DOHH2 (cell line): ENCODE data around the gene PYCARD.

Source experiments
- H3F3A ChIP-seq: fragments of 200-600 bp; sonication (generic), shearing (Covaris generic); 2 replicates; pipeline ENCODE4 v1.6.0; 2016; ENCODE audit warnings: antibody characterized with exemption, mild to moderate bottlenecking; ENCODE audit not compliant: control insufficient read depth, insufficient read depth
- H3K27ac ChIP-seq: fragments of 200-600 bp; sonication (generic); 2 replicates; pipeline ENCODE4 v1.5.1; 2014; ENCODE audit warnings: low read depth, mild to moderate bottlenecking, low read length, moderate library complexity
- H3K27me3 ChIP-seq: fragments of 200-600 bp; sonication (generic); 2 replicates; pipeline ENCODE4 v1.6.1; 2014; ENCODE audit warnings: mild to moderate bottlenecking, low read length, mixed read lengths; ENCODE audit not compliant: control insufficient read depth
- H3K36me3 ChIP-seq: fragments of 200-600 bp; sonication (generic); 2 replicates; pipeline ENCODE4 v1.6.1; 2014; ENCODE audit warnings: mild to moderate bottlenecking, low read length, moderate library complexity, mixed read lengths; ENCODE audit not compliant: control insufficient read depth
- H3K4me1 ChIP-seq: fragments of 200-600 bp; sonication (generic); 2 replicates; pipeline ENCODE4 v1.6.1; 2014; ENCODE audit warnings: mild to moderate bottlenecking, low read length, mixed read lengths; ENCODE audit not compliant: control insufficient read depth
- H3K4me2 ChIP-seq: fragments of 200-600 bp; sonication (generic); 2 replicates; pipeline ENCODE4 v1.6.0; 2014; ENCODE audit warnings: mild to moderate bottlenecking, low read length, moderate library complexity
- H3K4me3 ChIP-seq: fragments of 200-600 bp; sonication (generic); 2 replicates; pipeline ENCODE4 v1.5.1; 2014; ENCODE audit warnings: mild to moderate bottlenecking, low read length, mixed read lengths
- H3K79me2 ChIP-seq: fragments of 200-600 bp; sonication (generic); 2 replicates; pipeline ENCODE4 v1.6.1; 2014; ENCODE audit warnings: mild to moderate bottlenecking, low read length, mixed read lengths; ENCODE audit not compliant: control insufficient read depth
- H3K9me2 ChIP-seq: fragments of 200-600 bp; sonication (generic); replicated peaks from 2 replicates; pipeline ENCODE4 v1.6.1; 2014; ENCODE audit warnings: mild to moderate bottlenecking, low read length, mixed read lengths; ENCODE audit not compliant: control insufficient read depth
- H3K9me3 ChIP-seq: fragments of 200-600 bp; sonication (generic); 2 replicates; pipeline ENCODE4 v1.6.1; 2014; ENCODE audit warnings: antibody characterized with exemption, low read length, mixed read lengths; ENCODE audit not compliant: control insufficient read depth, insufficient read depth
- H4K20me1 ChIP-seq: fragments of 200-600 bp; sonication (generic); 2 replicates; pipeline ENCODE4 v1.6.0; 2014; ENCODE audit warnings: low read depth, mild to moderate bottlenecking, antibody characterized with exemption, low read length, moderate library complexity; ENCODE audit not compliant: control insufficient read depth, insufficient read depth
- EZH2phosphoT487 ChIP-seq: fragments of 200-600 bp; sonication (generic); IDR thresholded peaks from 2 replicates; pipeline ENCODE4 v1.6.1; 2017; ENCODE audit warnings: borderline replicate concordance, mild to moderate bottlenecking, antibody characterized with exemption, low read length, moderate library complexity, mixed read lengths
- TF ChIP-seq, protein P1 (sequence below): fragments of 200-600 bp; sonication (generic); IDR thresholded peaks from one replicate; pipeline ENCODE4 v1.5.1; 2014; ENCODE audit warnings: antibody characterized with exemption, mild to moderate bottlenecking, low read depth, low read length; ENCODE audit not compliant: poor library complexity, severe bottlenecking

Gene PYCARD

GRCh38 chr16:31186930-31187807 lies 15.4 kb downstream of the PYCARD start:
- TF ChIP-seq, protein P1, sequence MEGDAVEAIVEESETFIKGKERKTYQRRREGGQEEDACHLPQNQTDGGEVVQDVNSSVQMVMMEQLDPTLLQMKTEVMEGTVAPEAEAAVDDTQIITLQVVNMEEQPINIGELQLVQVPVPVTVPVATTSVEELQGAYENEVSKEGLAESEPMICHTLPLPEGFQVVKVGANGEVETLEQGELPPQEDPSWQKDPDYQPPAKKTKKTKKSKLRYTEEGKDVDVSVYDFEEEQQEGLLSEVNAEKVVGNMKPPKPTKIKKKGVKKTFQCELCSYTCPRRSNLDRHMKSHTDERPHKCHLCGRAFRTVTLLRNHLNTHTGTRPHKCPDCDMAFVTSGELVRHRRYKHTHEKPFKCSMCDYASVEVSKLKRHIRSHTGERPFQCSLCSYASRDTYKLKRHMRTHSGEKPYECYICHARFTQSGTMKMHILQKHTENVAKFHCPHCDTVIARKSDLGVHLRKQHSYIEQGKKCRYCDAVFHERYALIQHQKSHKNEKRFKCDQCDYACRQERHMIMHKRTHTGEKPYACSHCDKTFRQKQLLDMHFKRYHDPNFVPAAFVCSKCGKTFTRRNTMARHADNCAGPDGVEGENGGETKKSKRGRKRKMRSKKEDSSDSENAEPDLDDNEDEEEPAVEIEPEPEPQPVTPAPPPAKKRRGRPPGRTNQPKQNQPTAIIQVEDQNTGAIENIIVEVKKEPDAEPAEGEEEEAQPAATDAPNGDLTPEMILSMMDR, result no peak
- no peak for TF ChIP-seq EZH2phosphoT487
- Histone ChIP-seq H3K9me2 (no peaks in the 10 kb centered on the region), H3K9me3 (no peaks in the 10 kb centered on the region), H3F3A (peaks cover 67% of the 10 kb centered on the region), H3K27ac (no peak overlapping the region), H3K4me3 (no peak overlapping the region), H3K36me3 (peaks cover 100% of the 10 kb centered on the region), H3K4me2 (no peak overlapping the region), H3K4me1 (peaks cover 9% of the 10 kb centered on the region), H3K79me2 (peaks cover 91% of the 10 kb centered on the region), H4K20me1 (peaks cover 90% of the 10 kb centered on the region), H3K27me3 (no peaks in the 10 kb centered on the region)

GRCh38 chr16:31186176-31186575 lies 16.4 kb downstream of the PYCARD start:
- no peak overlapping the region for H3K4me2 ChIP-seq
- H3F3A ChIP-seq, result peaks cover 65% of the 10 kb centered on the region

DNA sequence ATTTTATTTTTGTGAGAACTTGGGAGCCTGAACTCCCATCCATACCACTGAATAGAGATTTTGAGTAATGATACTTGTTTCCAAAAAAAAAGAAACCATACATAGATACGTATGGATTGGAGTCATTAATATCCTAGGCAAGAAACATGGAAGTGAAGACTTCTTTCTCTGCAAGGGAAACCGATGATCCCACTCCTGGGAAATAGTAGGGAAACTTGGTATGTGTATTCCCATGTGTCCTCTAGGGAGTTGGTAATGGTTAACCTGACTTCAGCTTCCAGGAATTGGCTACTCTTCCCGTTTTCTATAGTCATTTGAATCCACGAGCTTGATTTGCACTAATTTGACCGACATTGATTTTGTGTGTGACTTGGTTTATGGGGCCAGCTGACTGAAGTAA lies 17.2 kb downstream of the PYCARD start:
- Histone ChIP-seq H3K36me3 (peaks cover 100% of the 10 kb centered on the region), H4K20me1 (peaks cover 87% of the 10 kb centered on the region), H3K4me3 (no peak overlapping the region), H3K27me3 (no peaks in the 10 kb centered on the region), H3K27ac (no peak overlapping the region), H3F3A (peaks cover 58% of the 10 kb centered on the region), H3K79me2 (peaks cover 99% of the 10 kb centered on the region), H3K9me2 (no peaks in the 10 kb centered on the region), H3K9me3 (no peaks in the 10 kb centered on the region), H3K4me1 (peaks cover 19% of the 10 kb centered on the region), H3K4me2 (no peak overlapping the region)
- TF ChIP-seq, protein P1, result no peak
- TF ChIP-seq EZH2phosphoT487, result no peak

More at GRCh38 chr16:31186176-31186575, 16.4 kb downstream of the PYCARD start:
- TF ChIP-seq, protein P1, result no peak
- TF ChIP-seq EZH2phosphoT487, result no peak
- no peaks in the 10 kb centered on the region for H3K9me3 ChIP-seq
- H4K20me1 ChIP-seq, result peaks cover 90% of the 10 kb centered on the region
- no peaks in the 10 kb centered on the region for H3K27me3 ChIP-seq
- no peak overlapping the region for H3K4me3 ChIP-seq
- H3K4me1 ChIP-seq, result peaks cover 19% of the 10 kb centered on the region
- peaks cover 100% of the 10 kb centered on the region for H3K36me3 ChIP-seq
- H3K79me2 ChIP-seq, result peaks cover 93% of the 10 kb centered on the region
- H3K9me2 ChIP-seq, result no peaks in the 10 kb centered on the region
- H3K27ac ChIP-seq, result no peak overlapping the region
